GM18909 (cell line): Measurements from ENCODE around the gene BZW2.
A peak's percentile ranks its signal among the peaks of the same experiment; 100 is the strongest.

Experiments
- ATAC-seq: cut with Tn5 transposase; IDR thresholded peaks from one replicate; pipeline ENCODE4 v1.9.1; 2021; ENCODE audit warnings: mild to moderate bottlenecking; ENCODE audit not compliant: unreplicated experiment, poor library complexity

BZW2 gene

GRCh38 chr7:16743236-16743635, 97.3 kb downstream of the BZW2 start:
- no peak for ATAC-seq

GRCh38 chr7:16744518-16745250, 98.7 kb downstream of the BZW2 start:
- ATAC-seq: no peak

GRCh38 chr7:16745645-16746044, 99.7 kb downstream of the BZW2 start:
- ATAC-seq: no peak

GRCh38 chr7:16747102-16747501, 101.1 kb downstream of the BZW2 start:
- no peak for ATAC-seq

GRCh38 chr7:16753102-16753931, 107.3 kb downstream of the BZW2 start, which contains the start of gene TSPAN13:
Gene TSPAN13, plus strand, starts transcription at chr7:16753755. Its CDS starts 213 bp downstream, at chr7:16753968.
- ATAC-seq: peak; percentile 68

- ATAC-seq: peak; percentile 26
Observed at GRCh38 chr7:16753932-16754855, 108.2 kb downstream of the BZW2 start.

GRCh38 chr7:16754856-16755317, 108.9 kb downstream of the BZW2 start:
- no peak for ATAC-seq

- ATAC-seq: no peak
Observed at GRCh38 chr7:16755397-16755796, 109.4 kb downstream of the BZW2 start.
